Upper lobe of left lung (tissue), 6 donors: Measurements from ENCODE around the gene MTREX. TPM values are rescaled to one million over a fixed set of nuclear protein-coding genes. Genes with fewer than 3 reads are reported as not detected.

Experiments used
- ATAC-seq, 2 donors: fragments of 200-7000 bp; cut with Tn5 transposase; one replicate each; pipeline ENCODE4 v1.9.1; 2022; ENCODE audit warnings: mild to moderate bottlenecking in 2 of 2, moderate library complexity in 2 of 2; ENCODE audit not compliant: low FRiP score in 2 of 2
- DNase-seq, 2 donors: peaks; one replicate each; pipeline ENCODE4 v3.0.0-alpha.2; 2019 to 2020
- H3K27ac ChIP-seq, 4 donors: fragments of 200-600 bp; sonication (generic); one replicate each; pipeline ENCODE4 v1.5.1; 2016 to 2019
- H3K27me3 ChIP-seq, 4 donors: fragments of 200-600 bp; sonication (generic); one replicate each; pipeline ENCODE4 v1.5.1; 2017 to 2019
- H3K36me3 ChIP-seq, 4 donors: fragments of 200-600 bp; sonication (generic); one replicate each; pipeline ENCODE4 v1.5.1; 2016 to 2019
- H3K4me1 ChIP-seq, 4 donors: fragments of 200-600 bp; sonication (generic); one replicate each; pipeline ENCODE4 v1.5.1; 2018 to 2019
- H3K4me3 ChIP-seq, 4 donors: fragments of 200-600 bp; sonication (generic); one replicate each; pipeline ENCODE4 v1.5.1; 2017 to 2019; ENCODE audit warnings: mild to moderate bottlenecking in 2 of 4, moderate library complexity in 1 of 4
- H3K9me3 ChIP-seq, 4 donors: fragments of 200-600 bp; sonication (generic); one replicate each; pipeline ENCODE4 v1.5.1; 2018 to 2019
- EP300 ChIP-seq, 4 donors: sonication (generic); formaldehyde crosslinking; IDR thresholded peaks; one replicate each; pipeline ENCODE4 v1.5.1; 2017; ENCODE audit warnings: antibody characterized with exemption in 4 of 4, control low read depth in 2 of 4
- POLR2A ChIP-seq, 4 donors: fragments of 450-650 bp; IDR thresholded peaks; one replicate each; pipeline ENCODE4 v1.5.1; 2016 to 2017; ENCODE audit warnings: antibody characterized with exemption in 4 of 4, mild to moderate bottlenecking in 2 of 4
- POLR2AphosphoS5 ChIP-seq, 2 donors: sonication (generic); formaldehyde crosslinking; IDR thresholded peaks; one replicate each; pipeline ENCODE4 v1.5.1; 2017; ENCODE audit warnings: antibody characterized with exemption in 2 of 2
- whole genome bisulfite sequencing, 2 donors: methylation state at CpG; one replicate each; pipeline ENCODE4 v1.1.5; 2017 to 2018; 5-methylcytosine and 5-hydroxymethylcytosine counted together
- total RNA-seq, 6 donors: library from RNA; depleted of rRNA in 4 of 6; stranded (reverse); fragments of >200 nt in 4 of 6; gene quantifications; one replicate each; pipeline versions ENCODE4 v1.1.0 to v1.2.1, GENCODE V29; 2016 to 2021
- TF ChIP-seq, protein P1 (sequence below), 6 experiments: fragments of 450-650 bp in 4 of 6; fragments of 200-600 bp in 2 of 6; sonication (generic) in 2 of 6; IDR thresholded peaks; one replicate each; pipeline ENCODE4 v1.5.1; 2016 to 2019; ENCODE audit warnings: antibody characterized with exemption in 6 of 6
- donor health status: DM: no; HTN: no; CAD: no; lungs with moderate emphysema.
- donor health status: DM: no; HTN: yes; CAD: no; lungs with severe emphysema.

Gene MTREX
- 100 to 1,000 TPM in 2 of 6 donors, 10 to 100 TPM in 4; 44.1 to 179 (median 61.6) TPM for total RNA-seq

DNA sequence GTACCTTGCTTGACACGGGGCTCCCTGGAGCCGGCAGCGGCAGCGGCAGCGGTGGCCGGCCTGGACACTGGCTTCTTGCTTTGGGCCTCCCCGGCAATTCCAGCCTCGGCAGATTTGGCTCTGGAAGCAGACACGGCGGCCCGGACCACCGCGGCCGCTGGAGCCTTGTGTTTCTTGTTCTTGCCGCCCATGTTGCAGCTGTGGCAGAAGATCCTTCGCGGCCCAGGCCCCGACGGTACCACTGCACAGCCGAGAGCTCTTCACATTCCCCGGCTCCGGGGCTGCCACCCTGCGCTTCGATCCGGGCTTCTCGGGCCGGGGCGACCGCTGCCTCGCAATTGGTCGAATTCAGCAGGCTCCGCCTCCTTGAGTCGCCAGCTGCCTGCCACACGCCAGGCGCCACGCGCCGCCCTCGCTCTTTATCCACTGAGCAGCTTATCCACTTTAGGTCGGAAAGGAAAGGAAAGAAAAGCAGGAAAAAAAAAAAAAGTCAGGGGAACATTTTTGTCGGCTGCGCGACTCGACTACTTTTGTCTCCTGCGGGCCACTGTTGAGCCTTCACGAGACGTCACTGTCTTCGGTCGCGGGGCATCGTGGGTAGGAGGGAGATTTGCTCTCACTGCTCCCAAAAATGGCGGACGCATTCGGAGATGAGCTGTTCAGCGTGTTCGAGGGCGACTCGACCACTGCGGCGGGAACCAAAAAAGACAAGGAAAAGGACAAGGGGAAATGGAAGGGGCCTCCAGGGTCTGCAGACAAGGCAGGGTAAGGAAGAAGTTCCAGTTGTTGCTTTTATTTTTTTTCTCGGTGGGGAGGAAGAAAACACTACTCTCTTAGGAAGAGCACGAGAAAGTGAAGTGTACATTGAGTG lies at the start of gene MTREX, which contains the start of gene DHX29:
Gene MTREX (plus strand): TSS at position 607 of the 871 bp plus-strand sequence. CDS start 25 bp downstream, at position 632.
Gene DHX29 (minus strand): TSS at position 312 of the 871 bp plus-strand sequence. CDS start 121 bp downstream, at position 191.
- peaks cover 48 to 69% (median 57%) of the 10 kb centered on the region in 4 donors for H3K4me1 ChIP-seq
- no peaks in the 10 kb centered on the region for H3K36me3 ChIP-seq
- DNase-seq: peak; percentile 93 to 97
- H3K4me3 ChIP-seq: peak within 1 kb of the TSS; percentile 62 to 80 (median 70)
- no peaks in the 10 kb centered on the region for H3K27me3 ChIP-seq
- peak; percentile 97 to 99 for ATAC-seq
- peak within 1 kb of the TSS; percentile 89 to 96 (median 94) for H3K27ac ChIP-seq
- H3K9me3 ChIP-seq: no peaks in the 10 kb centered on the region
- WGBS, 2 donors: 0% methylated on average over 36 to 45 of the region's 62 CpGs
- TF ChIP-seq, protein P1, sequence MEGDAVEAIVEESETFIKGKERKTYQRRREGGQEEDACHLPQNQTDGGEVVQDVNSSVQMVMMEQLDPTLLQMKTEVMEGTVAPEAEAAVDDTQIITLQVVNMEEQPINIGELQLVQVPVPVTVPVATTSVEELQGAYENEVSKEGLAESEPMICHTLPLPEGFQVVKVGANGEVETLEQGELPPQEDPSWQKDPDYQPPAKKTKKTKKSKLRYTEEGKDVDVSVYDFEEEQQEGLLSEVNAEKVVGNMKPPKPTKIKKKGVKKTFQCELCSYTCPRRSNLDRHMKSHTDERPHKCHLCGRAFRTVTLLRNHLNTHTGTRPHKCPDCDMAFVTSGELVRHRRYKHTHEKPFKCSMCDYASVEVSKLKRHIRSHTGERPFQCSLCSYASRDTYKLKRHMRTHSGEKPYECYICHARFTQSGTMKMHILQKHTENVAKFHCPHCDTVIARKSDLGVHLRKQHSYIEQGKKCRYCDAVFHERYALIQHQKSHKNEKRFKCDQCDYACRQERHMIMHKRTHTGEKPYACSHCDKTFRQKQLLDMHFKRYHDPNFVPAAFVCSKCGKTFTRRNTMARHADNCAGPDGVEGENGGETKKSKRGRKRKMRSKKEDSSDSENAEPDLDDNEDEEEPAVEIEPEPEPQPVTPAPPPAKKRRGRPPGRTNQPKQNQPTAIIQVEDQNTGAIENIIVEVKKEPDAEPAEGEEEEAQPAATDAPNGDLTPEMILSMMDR (IDR thresholded peaks at IDR 0.05): peak in 2 of 6 experiments; percentile 7 to 12
- peak; percentile 55 to 89 for TF ChIP-seq POLR2AphosphoS5 (IDR thresholded peaks at IDR 0.05)
- TF ChIP-seq POLR2A (IDR thresholded peaks at IDR 0.05): peak in 3 of 4 donors; percentile 57 to 84 (median 63)
- peak in 1 of 4 donors; percentile 64 for TF ChIP-seq EP300 (IDR thresholded peaks at IDR 0.05)

DNA sequence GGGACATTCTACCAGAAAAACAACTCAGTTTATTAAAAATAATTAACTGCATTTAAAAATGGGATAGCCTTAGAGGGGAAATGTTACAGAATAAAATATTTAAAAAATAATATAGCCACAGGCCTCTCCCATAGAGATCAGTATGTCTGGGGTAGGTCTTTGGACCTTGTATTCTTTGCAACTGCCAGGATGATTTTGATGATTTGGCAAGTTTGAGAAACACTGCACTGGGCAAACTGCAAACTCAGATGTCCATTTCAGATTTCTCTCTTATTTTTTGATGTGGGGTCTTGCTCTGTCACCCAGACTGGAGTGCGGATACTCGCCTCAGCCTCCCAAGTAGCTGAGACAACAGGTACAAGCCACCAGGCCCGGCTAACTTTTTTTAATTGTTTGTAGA lies 49.5 kb upstream of the MTREX start:
- no peak for ATAC-seq
- no peaks in the 10 kb centered on the region for H3K27me3 ChIP-seq
- WGBS, 2 donors: 94 to 100% methylated on average over 3 of the region's 3 CpGs
- DNase-seq: no peak
- H3K4me1 ChIP-seq: no peaks in the 10 kb centered on the region
- no peak overlapping the region for H3K4me3 ChIP-seq
- H3K27ac ChIP-seq: no peak overlapping the region
- H3K9me3 ChIP-seq: no peaks in the 10 kb centered on the region
- H3K36me3 ChIP-seq: peaks cover 18 to 85% (median 51%) of the 10 kb centered on the region in 4 donors
- TF ChIP-seq POLR2A (IDR thresholded peaks at IDR 0.05): no peak
- no peak for TF ChIP-seq EP300 (IDR thresholded peaks at IDR 0.05)
- TF ChIP-seq, protein P1 (IDR thresholded peaks at IDR 0.05): no peak
- TF ChIP-seq POLR2AphosphoS5 (IDR thresholded peaks at IDR 0.05): no peak

DNA sequence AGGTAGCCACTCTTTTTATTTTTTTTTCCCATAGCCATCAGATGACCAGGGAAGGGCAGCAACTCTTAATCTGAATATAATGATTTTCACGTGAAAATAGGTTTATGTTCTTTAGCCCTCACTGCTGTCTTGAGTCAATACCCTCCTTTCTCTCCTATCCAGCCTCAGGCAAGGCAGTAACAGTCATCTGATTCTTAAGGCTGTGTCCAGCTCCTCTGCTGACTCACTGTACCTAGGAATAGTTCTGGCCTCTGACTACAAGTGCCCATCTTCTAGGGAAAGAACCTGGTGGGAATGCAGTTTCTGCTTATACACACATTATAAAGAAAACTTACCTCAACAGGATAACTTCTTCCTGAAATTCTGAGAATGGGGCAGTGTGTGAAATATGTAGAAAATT lies 31.0 kb upstream of the MTREX start:
- Histone ChIP-seq H3K27ac (no peak overlapping the region), H3K36me3 (peaks cover 40 to 99% (median 62%) of the 10 kb centered on the region in 4 donors), H3K4me3 (no peak overlapping the region), H3K27me3 (no peaks in the 10 kb centered on the region), H3K4me1 (no peaks in the 10 kb centered on the region), H3K9me3 (no peaks in the 10 kb centered on the region)
- 85 to 92% methylated on average over 1 of the region's 1 CpG for WGBS, 2 donors
- no peak for TF ChIP-seq EP300 (IDR thresholded peaks at IDR 0.05)
- TF ChIP-seq POLR2A (IDR thresholded peaks at IDR 0.05): no peak
- TF ChIP-seq POLR2AphosphoS5 (IDR thresholded peaks at IDR 0.05): no peak
- TF ChIP-seq, protein P1 (IDR thresholded peaks at IDR 0.05): no peak
- ATAC-seq: no peak
- DNase-seq: no peak

DNA sequence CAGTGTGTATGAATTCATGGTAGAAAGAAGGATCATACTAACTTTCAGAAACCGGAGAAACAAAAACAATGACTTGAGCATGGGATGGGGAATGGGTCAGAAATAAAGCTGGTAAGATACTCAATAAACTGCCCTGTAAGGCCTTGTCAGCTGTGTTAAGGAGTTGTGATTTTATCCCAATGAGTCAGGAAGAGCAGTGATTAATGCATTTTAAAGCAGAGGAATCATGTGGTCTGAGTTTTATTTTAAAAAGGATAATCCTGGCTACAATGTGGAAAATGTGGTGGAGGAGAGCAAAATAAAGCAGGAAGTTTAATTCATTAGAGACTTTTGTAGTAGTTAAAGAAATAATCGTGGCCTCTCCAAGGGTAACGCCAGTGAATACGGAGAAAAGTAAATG lies 29.0 kb upstream of the MTREX start:
- WGBS, 2 donors: 91 to 92% methylated on average over 4 of the region's 4 CpGs
- no peak for TF ChIP-seq POLR2A (IDR thresholded peaks at IDR 0.05)
- no peak for TF ChIP-seq POLR2AphosphoS5 (IDR thresholded peaks at IDR 0.05)
- TF ChIP-seq, protein P1 (IDR thresholded peaks at IDR 0.05): no peak
- no peak for TF ChIP-seq EP300 (IDR thresholded peaks at IDR 0.05)
- Histone ChIP-seq H3K27me3 (no peaks in the 10 kb centered on the region), H3K4me3 (no peak overlapping the region), H3K9me3 (no peaks in the 10 kb centered on the region), H3K4me1 (no peaks in the 10 kb centered on the region), H3K27ac (no peak overlapping the region), H3K36me3 (peaks cover 40 to 99% (median 62%) of the 10 kb centered on the region in 4 donors)
- DNase-seq (no peak), ATAC-seq (no peak)
